BLaER1 (cell line): ENCODE data around the gene LRRN4CL.
"Not testable (repeated sequence)": the region's sequence is repeated elsewhere in the genome, so short reads cannot be mapped to it uniquely, and the experiment has no call there.

ENCODE experiments used
- H3K27ac ChIP-seq: shearing (Covaris generic); formaldehyde crosslinking; 2 replicates; pipeline ENCODE4 v1.8.1; 2022
- H3K27me3 ChIP-seq: shearing (Covaris generic); formaldehyde crosslinking; 2 replicates; pipeline ENCODE4 v1.8.1; 2022
- H3K36me3 ChIP-seq: shearing (Covaris generic); formaldehyde crosslinking; 2 replicates; pipeline ENCODE4 v1.8.1; 2022
- H3K4me1 ChIP-seq: shearing (Covaris generic); formaldehyde crosslinking; 2 replicates; pipeline ENCODE4 v1.8.1; 2022
- H3K4me2 ChIP-seq: shearing (Covaris generic); formaldehyde crosslinking; 2 replicates; pipeline ENCODE4 v1.8.1; 2022
- H3K4me3 ChIP-seq: shearing (Covaris generic); formaldehyde crosslinking; 2 replicates; pipeline ENCODE4 v1.8.1; 2022
- H3K9ac ChIP-seq: shearing (Covaris generic); formaldehyde crosslinking; 2 replicates; pipeline ENCODE4 v1.8.1; 2022
- H3K9me3 ChIP-seq: shearing (Covaris generic); formaldehyde crosslinking; 2 replicates; pipeline ENCODE4 v1.8.1; 2022
- H4K20me1 ChIP-seq: shearing (Covaris generic); formaldehyde crosslinking; 2 replicates; pipeline ENCODE4 v1.8.1; 2022
- Cebpa-rat ChIP-seq: shearing (Covaris generic); IDR thresholded peaks from 2 replicates; pipeline ENCODE4 v1.8.1; 2022

Gene LRRN4CL

GRCh38 chr11:62712276-62712812, 23.0 kb upstream of the LRRN4CL start:
- Histone ChIP-seq H3K4me3 (no peak overlapping the region), H3K4me1 (peaks cover 27% of the 10 kb centered on the region), H3K4me2 (no peak overlapping the region), H4K20me1 (peaks cover 16% of the 10 kb centered on the region; the same call in 1 of the 2 replicates), H3K27ac (no peak overlapping the region; the same call in 1 of the 2 replicates), H3K9ac (no peak overlapping the region), H3K36me3 (peaks cover 72% of the 10 kb centered on the region), H3K27me3 (no peaks in the 10 kb centered on the region), H3K9me3 (no peaks in the 10 kb centered on the region)
- TF ChIP-seq Cebpa-rat, result no peak

GRCh38 chr11:62710001-62710345, 20.6 kb upstream of the LRRN4CL start:
- no peaks in the 10 kb centered on the region for H3K27me3 ChIP-seq
- peak overlapping the region; percentile 98 for H3K27ac ChIP-seq
- no peaks in the 10 kb centered on the region for H3K9me3 ChIP-seq
- H4K20me1 ChIP-seq, result no peaks in the 10 kb centered on the region
- peak overlapping the region; percentile 69 for H3K4me3 ChIP-seq
- peaks cover 46% of the 10 kb centered on the region for H3K4me1 ChIP-seq
- TF ChIP-seq Cebpa-rat, result no peak
- peak overlapping the region; percentile 92 for H3K9ac ChIP-seq
- H3K36me3 ChIP-seq, result peaks cover 49% of the 10 kb centered on the region
- peak overlapping the region; percentile 99 for H3K4me2 ChIP-seq

- no peak for TF ChIP-seq Cebpa-rat
- Histone ChIP-seq H3K4me1 (peaks cover 51% of the 10 kb centered on the region), H3K4me3 (peak overlapping the region; percentile 69), H4K20me1 (no peaks in the 10 kb centered on the region), H3K9me3 (no peaks in the 10 kb centered on the region), H3K36me3 (peaks cover 45% of the 10 kb centered on the region), H3K4me2 (peak overlapping the region; percentile 99), H3K27ac (peak overlapping the region; percentile 98), H3K9ac (peak overlapping the region; percentile 92), H3K27me3 (no peaks in the 10 kb centered on the region)
Measured at GRCh38 chr11:62709247-62710000, 20.1 kb upstream of the LRRN4CL start.

- no peaks in the 10 kb centered on the region for H3K9me3 ChIP-seq
- H3K36me3 ChIP-seq, result peaks cover 43% of the 10 kb centered on the region
- peak overlapping the region; percentile 98 for H3K27ac ChIP-seq
- no peaks in the 10 kb centered on the region for H4K20me1 ChIP-seq
- peaks cover 51% of the 10 kb centered on the region for H3K4me1 ChIP-seq
- no peak for TF ChIP-seq Cebpa-rat
- H3K4me2 ChIP-seq, result peak overlapping the region; percentile 99
- H3K9ac ChIP-seq, result peak overlapping the region; percentile 92
- H3K4me3 ChIP-seq, result peak overlapping the region; percentile 69
- no peaks in the 10 kb centered on the region for H3K27me3 ChIP-seq
Measured at GRCh38 chr11:62708793-62709192, 19.5 kb upstream of the LRRN4CL start.

- Histone ChIP-seq H3K9ac (peak overlapping the region; percentile 92), H4K20me1 (no peaks in the 10 kb centered on the region), H3K4me1 (peaks cover 51% of the 10 kb centered on the region), H3K36me3 (peaks cover 43% of the 10 kb centered on the region), H3K27me3 (no peaks in the 10 kb centered on the region), H3K27ac (peak overlapping the region; percentile 98), H3K9me3 (no peaks in the 10 kb centered on the region), H3K4me2 (peak overlapping the region; percentile 99), H3K4me3 (peak overlapping the region; percentile 69)
- no peak for TF ChIP-seq Cebpa-rat
Measured at GRCh38 chr11:62708392-62708791, 19.1 kb upstream of the LRRN4CL start.

- no peaks in the 10 kb centered on the region for H4K20me1 ChIP-seq
- peak within 1 kb of the TSS; percentile 76 for H3K4me3 ChIP-seq
- H3K36me3 ChIP-seq, result peaks cover 41% of the 10 kb centered on the region
- no peaks in the 10 kb centered on the region for H3K9me3 ChIP-seq
- H3K9ac ChIP-seq, result peak within 1 kb of the TSS; percentile 92
- TF ChIP-seq Cebpa-rat, result no peak
- no peaks in the 10 kb centered on the region for H3K27me3 ChIP-seq
- H3K27ac ChIP-seq, result peak within 1 kb of the TSS; percentile 98
- peaks cover 51% of the 10 kb centered on the region for H3K4me1 ChIP-seq
- H3K4me2 ChIP-seq, result peak within 1 kb of the TSS; percentile 99
Measured at GRCh38 chr11:62707277-62707861, 18.0 kb upstream of the LRRN4CL start, which contains the start of the genes BSCL2 and GNG3. TSS of gene BSCL2 (minus strand) at chr11:62707424. CDS start at chr11:62707195, 229 bp downstream. TSS of gene GNG3 (plus strand) at chr11:62707676. CDS start at chr11:62708296, 620 bp downstream.

- Histone ChIP-seq H3K4me2 (peak overlapping the region; percentile 99), H3K27ac (peak overlapping the region; percentile 56; the same call in 1 of the 2 replicates), H3K9me3 (no peaks in the 10 kb centered on the region), H3K36me3 (peaks cover 41% of the 10 kb centered on the region), H3K4me1 (peaks cover 51% of the 10 kb centered on the region), H3K9ac (peak overlapping the region; percentile 67; the same call in 1 of the 2 replicates), H3K4me3 (peak overlapping the region; percentile 76), H4K20me1 (no peaks in the 10 kb centered on the region), H3K27me3 (no peaks in the 10 kb centered on the region)
- no peak for TF ChIP-seq Cebpa-rat
Measured at GRCh38 chr11:62706850-62707247, 17.5 kb upstream of the LRRN4CL start.

GRCh38 chr11:62705880-62706849, 16.8 kb upstream of the LRRN4CL start:
- no peak for TF ChIP-seq Cebpa-rat
- Histone ChIP-seq H3K4me1 (peaks cover 51% of the 10 kb centered on the region), H3K36me3 (peaks cover 41% of the 10 kb centered on the region), H3K9ac (peak overlapping the region; percentile 72), H4K20me1 (no peaks in the 10 kb centered on the region), H3K27me3 (no peaks in the 10 kb centered on the region), H3K4me2 (peak overlapping the region; percentile 99), H3K4me3 (peak overlapping the region; percentile 76), H3K27ac (peak overlapping the region; percentile 56), H3K9me3 (no peaks in the 10 kb centered on the region)

- Histone ChIP-seq H3K4me2 (peak overlapping the region; percentile 99), H3K36me3 (peaks cover 41% of the 10 kb centered on the region), H3K4me3 (peak overlapping the region; percentile 76), H3K4me1 (peaks cover 49% of the 10 kb centered on the region), H3K9ac (peak overlapping the region; percentile 72), H3K27ac (peak overlapping the region; percentile 38), H3K9me3 (no peaks in the 10 kb centered on the region), H3K27me3 (no peaks in the 10 kb centered on the region), H4K20me1 (no peaks in the 10 kb centered on the region)
- no peak for TF ChIP-seq Cebpa-rat
Measured at GRCh38 chr11:62705413-62705812, 16.1 kb upstream of the LRRN4CL start.

GRCh38 chr11:62703921-62704320, 14.6 kb upstream of the LRRN4CL start:
- H4K20me1 ChIP-seq, H3K27me3 ChIP-seq, H3K9me3 ChIP-seq, H3K9ac ChIP-seq, H3K4me2 ChIP-seq, H3K4me3 ChIP-seq, H3K27ac ChIP-seq: not testable (repeated sequence)
- Histone ChIP-seq H3K36me3 (peaks cover 52% of the 10 kb centered on the region), H3K4me1 (peaks cover 40% of the 10 kb centered on the region)
